Stimulated activated CD4-positive, alpha-beta T cell treated with anti-CD3 and anti-CD28 coated beads, Interleukin-12 subunit alpha, Interleukin-12 subunit beta, amount 100 ng/mL, for 48 hours (primary cell): ENCODE data around the gene NDUFA3.

Experiments
- DNase-seq, 3 donors: peaks; one replicate each; pipeline ENCODE4 v3.0.0-alpha.2; 2020; ENCODE audit warnings: low read depth in 2 of 3, low spot score in 1 of 3

Gene NDUFA3

GRCh38 chr19:54107876-54108490, 5.3 kb downstream of the NDUFA3 start:
- no peak for DNase-seq

DNA sequence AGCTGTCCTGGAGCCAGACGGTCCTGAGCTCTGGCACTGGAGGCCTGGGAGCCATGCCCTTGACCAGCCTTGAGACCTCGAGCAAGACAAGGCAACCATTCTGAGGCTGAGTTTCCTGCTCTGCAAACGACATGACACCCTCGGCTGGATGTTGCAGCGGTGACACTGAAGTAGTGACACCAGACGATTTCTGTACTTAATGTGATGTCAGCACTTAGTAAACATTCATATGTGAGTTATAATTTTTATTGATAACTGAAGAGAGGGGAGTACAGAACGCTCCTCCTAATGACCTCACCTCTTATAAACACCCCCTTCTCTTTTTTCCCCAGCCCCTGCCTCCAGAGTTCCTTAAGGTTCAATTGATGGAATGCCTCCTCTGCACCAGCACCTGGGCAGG, 5.8 kb downstream of the NDUFA3 start:
- no peak for DNase-seq

DNA sequence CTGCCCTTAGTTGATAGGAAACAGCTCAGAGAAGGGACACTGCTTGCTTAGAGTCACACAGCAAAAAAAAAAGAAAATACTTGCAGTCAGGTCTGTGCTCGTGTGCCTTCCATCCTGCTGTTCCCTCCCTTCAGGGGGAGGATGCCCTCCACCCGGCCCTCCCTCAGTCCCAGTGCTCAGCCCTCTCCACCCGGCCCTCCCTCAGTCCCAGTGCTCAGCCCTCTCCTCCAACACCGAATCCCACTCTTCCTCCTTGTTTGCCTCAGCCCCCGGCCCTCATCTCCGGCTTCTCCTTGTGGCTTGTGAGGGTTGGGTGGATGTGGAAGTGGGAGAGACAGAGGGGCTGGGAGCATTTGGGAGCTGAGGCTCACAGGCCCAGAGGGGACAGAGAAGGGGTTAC, 7.0 kb downstream of the NDUFA3 start:
- no peak for DNase-seq

DNA sequence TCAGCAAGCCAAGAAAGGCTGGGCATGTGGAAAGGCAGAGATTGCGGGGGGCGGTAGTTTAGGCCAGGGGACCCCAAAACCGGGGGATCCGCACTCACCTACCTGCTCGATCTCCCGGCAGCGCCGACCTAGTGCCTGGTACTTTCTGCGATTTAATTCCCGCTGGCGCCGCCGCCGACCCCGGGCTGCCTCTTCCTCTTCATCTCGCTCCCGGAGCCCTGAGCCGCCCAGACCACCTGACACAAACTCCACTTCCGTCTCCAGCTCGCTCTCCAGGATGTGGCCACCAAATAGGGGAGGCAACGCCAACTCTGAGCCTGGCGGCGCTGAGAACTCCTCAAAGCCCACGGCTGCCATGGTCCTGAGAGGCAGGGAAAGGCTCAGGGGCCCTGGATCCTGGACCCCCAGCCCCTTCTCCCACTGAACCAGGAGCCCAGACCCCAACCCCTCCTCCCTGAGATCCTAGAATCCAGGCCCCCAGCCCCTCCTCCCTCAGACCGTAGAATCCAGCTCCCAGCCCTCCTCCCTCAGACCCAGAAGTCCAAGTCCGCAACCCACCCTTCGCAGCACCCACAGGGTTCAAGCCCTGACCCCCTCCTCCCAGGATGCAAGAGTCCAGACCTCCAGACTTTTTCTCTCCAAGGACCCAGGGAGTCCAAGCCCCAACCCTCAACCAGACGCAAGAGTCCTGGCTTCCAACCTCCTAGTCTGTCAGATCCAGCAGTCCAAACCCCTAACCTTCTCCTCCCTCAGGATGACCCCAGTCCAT, 11.9 kb downstream of the NDUFA3 start:
- no peak for DNase-seq

DNA sequence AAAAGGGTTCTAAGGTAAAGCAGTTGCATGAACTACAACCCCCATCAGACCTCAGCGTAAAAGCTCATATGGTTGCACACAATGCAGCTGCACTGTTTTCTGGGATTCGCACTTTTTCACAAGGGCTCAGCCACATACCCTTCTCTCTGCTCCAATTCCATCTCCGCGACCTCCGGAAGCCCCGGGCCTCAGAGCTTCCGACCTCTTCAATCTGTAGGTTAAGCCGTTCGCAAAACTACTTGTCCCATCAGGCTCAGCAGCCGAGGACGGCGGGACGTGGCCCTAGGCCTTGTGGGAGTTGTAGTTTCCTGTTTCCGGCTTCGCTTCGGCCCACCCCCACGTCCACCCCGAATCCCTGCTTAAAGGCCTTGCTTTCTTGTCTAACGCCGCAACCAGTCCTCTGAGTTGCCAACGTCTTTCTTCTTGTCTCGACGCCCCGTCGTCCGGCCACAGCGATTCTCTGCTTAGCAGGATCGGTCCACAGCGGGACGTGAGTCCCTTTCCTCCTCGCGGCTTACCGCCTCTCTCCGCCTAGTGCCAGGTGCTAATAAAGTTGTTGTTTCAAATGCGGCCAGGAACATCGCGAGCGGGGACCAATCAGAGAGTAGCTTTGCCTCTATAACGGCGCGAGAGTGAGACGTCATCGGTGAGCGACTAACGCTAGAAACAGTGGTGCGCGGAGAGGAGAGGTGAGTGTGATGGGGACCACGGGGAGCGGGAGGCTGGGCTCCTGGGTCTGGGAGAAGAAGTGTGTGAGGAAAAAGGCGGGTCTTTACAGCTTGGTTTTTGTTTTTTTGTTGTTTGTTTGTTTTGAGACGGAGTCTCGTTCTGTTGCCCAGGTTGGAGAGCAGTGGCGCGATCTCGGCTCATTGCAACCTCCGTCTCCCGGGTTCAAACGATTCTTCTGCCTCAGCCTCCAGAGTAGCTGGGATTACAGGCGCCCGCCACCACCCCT, 12.7 kb downstream of the NDUFA3 start, which contains the start of the genes PRPF31 and TFPT:
PRPF31 (plus strand) TSS at position 646 of the 955 bp plus-strand sequence. CDS start 2,525 bp downstream, outside the sequence.
TFPT (minus strand) TSS at position 549 of the 955 bp plus-strand sequence; CDS start at position 161, 388 bp downstream.
- DNase-seq: peak; percentile 93 to 96 (median 95)

DNA sequence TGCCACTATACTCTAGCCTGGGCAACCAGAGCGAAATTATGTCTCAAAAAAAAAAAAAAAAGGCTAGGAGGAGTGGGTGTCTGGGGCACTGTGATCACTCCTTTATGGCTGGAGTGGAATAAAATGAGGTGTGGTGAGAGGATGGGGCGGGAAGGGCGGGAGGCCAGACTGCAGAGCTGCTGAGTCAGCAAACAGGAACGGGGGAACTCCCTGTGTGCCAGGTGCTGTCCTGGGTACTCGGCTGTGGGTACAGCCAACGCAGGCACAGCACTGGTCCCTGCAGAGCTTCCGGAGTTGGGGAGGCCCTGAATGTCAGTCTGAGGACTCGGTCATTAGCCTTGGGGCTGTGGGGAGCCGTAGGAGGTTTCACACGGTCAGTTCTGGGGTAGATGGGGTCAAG, 18.6 kb downstream of the NDUFA3 start:
- DNase-seq: no peak

DNA sequence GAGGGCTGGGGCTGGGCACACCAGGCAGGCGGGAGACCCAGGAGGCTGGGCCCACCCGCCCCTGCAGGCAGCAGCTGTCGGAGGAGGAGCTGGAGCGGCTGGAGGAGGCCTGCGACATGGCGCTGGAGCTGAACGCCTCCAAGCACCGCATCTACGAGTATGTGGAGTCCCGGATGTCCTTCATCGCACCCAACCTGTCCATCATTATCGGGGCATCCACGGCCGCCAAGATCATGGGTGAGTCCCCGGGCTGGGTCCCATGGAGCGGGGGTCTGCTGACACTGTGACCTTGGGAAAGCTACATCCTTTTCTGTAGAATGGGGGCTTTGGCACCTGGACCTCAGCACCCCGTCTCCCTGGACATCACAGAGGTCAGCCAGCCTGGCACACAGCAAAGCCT, 21.0 kb downstream of the NDUFA3 start:
- no peak for DNase-seq

GRCh38 chr19:54124393-54124792, 21.7 kb downstream of the NDUFA3 start:
- DNase-seq: no peak

- DNase-seq: no peak
Measured at GRCh38 chr19:54125713-54126112, 23.1 kb downstream of the NDUFA3 start.

- DNase-seq: no peak
Measured at GRCh38 chr19:54127688-54128440, 25.2 kb downstream of the NDUFA3 start.

GRCh38 chr19:54128441-54128725, 25.7 kb downstream of the NDUFA3 start:
- no peak for DNase-seq

GRCh38 chr19:54128796-54129616, 26.4 kb downstream of the NDUFA3 start:
- DNase-seq: no peak

- no peak for DNase-seq
Measured at GRCh38 chr19:54129617-54129996, 27.0 kb downstream of the NDUFA3 start.

GRCh38 chr19:54133312-54133956, 30.8 kb downstream of the NDUFA3 start:
- DNase-seq: no peak

DNA sequence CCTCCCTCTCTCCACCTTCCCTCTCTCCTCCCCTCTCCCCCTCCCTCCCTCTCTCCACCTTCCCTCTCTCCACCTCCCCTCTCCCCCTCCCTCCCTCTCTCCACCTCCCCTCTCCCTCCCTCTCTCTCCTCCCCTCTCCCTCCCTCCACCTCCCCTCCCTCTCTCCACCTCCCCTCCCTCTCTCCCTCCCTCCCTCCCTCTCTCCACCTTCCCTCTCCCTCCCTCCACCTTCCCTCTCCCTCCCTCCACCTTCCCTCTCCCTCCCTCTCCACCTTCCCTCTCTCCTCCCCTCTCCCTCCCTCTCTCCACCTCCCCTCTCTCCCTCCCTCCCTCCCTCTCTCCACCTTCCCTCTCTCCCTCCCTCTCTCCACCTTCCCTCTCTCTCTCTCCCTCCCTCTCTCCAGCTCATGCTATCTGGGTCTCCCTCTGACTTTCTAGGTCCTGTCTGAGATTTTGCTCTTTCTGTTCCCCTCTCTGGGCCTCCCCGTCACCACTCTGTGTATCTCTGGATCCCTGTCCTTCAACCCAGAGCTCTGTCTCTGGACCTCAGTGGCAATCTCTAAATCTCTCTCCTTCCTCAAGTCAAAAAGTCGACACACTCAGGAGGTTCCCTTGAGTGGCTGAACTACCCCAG, 31.4 kb downstream of the NDUFA3 start:
- DNase-seq: no peak

DNA sequence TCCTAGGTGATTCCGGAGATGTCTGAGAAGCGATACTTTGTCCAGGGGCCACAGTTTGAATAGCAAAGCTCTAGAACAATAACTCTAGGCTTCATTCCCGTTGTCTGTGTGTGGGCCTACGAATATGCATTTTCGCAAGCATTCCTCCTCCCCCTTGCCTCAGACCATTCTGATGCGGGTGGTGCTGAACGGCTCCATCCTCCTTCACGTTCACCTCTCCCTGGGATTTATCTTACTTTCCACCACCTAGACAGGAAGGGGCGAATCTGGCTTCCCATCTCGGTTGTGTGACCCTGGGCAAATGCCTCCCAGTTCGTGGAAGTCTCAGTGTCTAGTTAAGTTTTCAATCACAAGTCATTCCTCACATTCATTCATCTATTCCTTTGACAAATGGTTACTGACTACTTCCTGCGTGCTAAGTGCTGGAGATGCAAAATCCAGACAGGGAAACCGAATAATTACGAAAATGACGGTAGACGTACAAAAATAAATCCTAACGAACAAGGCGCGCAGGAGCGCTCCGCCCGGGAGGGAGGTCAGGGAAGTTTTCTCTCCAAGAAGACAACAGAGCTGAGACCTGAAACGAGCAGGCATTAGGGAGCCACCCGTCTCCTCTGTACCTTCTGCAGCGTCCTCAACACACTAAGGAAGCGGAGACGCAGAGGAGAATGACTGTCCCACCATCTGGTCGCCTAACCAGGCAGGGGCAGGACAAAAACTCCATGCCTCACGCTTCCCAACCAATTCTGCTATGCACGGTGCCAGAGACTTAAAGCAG, 33.6 kb downstream of the NDUFA3 start:
- DNase-seq: no peak

DNA sequence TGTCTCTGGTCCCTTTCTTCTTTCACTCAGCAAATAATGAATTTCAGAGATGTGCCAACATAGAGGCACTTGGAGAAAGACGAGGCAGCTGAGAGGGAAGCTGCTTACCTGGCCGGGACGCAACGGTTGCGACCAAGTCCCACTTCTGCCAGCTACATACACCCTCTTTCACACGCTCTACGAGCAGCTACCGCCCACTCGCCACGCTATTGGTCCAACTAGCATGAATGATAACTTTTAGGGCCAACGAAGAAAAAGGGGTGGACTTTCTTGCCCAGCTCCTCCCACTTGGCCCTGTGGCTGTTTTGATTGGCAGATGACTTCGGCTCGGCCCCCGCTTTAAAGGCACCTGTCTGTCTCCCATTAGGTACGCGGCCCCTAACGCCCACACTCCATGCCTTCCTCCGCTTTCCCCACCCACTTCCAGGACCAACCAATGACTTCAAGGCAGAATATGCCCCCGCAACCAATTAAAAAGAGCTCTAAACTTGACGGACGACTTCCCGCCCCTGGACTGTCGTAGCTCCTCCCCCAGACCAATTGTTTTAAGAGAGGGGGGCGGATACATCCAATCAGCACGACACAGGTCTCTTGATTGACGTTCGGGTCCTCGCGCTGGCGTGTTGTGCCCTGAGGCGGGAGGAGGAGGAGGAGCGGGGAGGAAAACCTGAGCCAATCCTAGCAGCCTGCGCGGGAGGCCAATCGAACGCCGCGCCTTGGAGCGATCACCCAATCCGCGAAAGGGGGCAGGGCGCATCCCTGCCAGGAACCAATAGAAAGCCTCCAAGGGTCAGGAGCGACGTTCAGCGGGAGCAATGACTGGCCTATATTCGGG, 34.4 kb downstream of the NDUFA3 start:
- DNase-seq: peak; percentile 97 to 99 (median 98)
